Activated CD8-positive, alpha-beta memory T cell treated with anti-CD3 and anti-CD28 coated beads, Interleukin-2, amount 50 U/mL, for 48 hours (primary cell): ENCODE results near the gene NRF1.
"Not testable (repeated sequence)": the region's sequence is repeated elsewhere in the genome, so short reads cannot be mapped to it uniquely, and the experiment has no call there.

ENCODE experiments used
- DNase-seq: peaks from one replicate; pipeline ENCODE4 v3.0.0-alpha.2; 2020

NRF1 gene

GRCh38 chr7:129785685-129786514 is 174.4 kb downstream of the NRF1 start:
- no peak for DNase-seq

GRCh38 chr7:129786825-129787563 is 175.5 kb downstream of the NRF1 start:
- no peak for DNase-seq

GRCh38 chr7:129789000-129789399 is 177.5 kb downstream of the NRF1 start:
- no peak for DNase-seq

- DNase-seq = no peak
Observed at GRCh38 chr7:129789652-129790051, 178.1 kb downstream of the NRF1 start.

- DNase-seq = no peak
Observed at GRCh38 chr7:129790136-129790535, 178.6 kb downstream of the NRF1 start.

- no peak for DNase-seq
Observed at GRCh38 chr7:129792721-129793120, 181.2 kb downstream of the NRF1 start.

GRCh38 chr7:129793506-129794310 is 182.2 kb downstream of the NRF1 start:
- DNase-seq = no peak

GRCh38 chr7:129794461-129794860 is 182.9 kb downstream of the NRF1 start:
- not testable (repeated sequence) for DNase-seq

- DNase-seq = no peak
Observed at GRCh38 chr7:129796186-129796775, 184.8 kb downstream of the NRF1 start.

GRCh38 chr7:129797214-129797789 is 185.8 kb downstream of the NRF1 start:
- no peak for DNase-seq

GRCh38 chr7:129798616-129799349 is 187.3 kb downstream of the NRF1 start:
- DNase-seq = no peak

- no peak for DNase-seq
Observed at GRCh38 chr7:129799350-129799955, 187.9 kb downstream of the NRF1 start.

GRCh38 chr7:129800901-129801300 is 189.4 kb downstream of the NRF1 start:
- no peak for DNase-seq

GRCh38 chr7:129801882-129802281 is 190.4 kb downstream of the NRF1 start:
- no peak for DNase-seq

GRCh38 chr7:129803546-129804081 is 192.1 kb downstream of the NRF1 start:
- no peak for DNase-seq

- DNase-seq = no peak
Observed at GRCh38 chr7:129804111-129804889, 192.8 kb downstream of the NRF1 start.

GRCh38 chr7:129804890-129805719 is 193.6 kb downstream of the NRF1 start:
- no peak for DNase-seq
